CD4-positive, alpha-beta T cell treated with Interleukin-17A for 1 hour (primary cell): ENCODE measurements around the gene ZNG1F.
"Not testable (repeated sequence)": the region's sequence is repeated elsewhere in the genome, so short reads cannot be mapped to it uniquely, and the experiment has no call there.

Experiments
- DNase-seq: peaks from one replicate; pipeline ENCODE4 v3.0.0-alpha.2; 2020

Gene ZNG1F

DNA sequence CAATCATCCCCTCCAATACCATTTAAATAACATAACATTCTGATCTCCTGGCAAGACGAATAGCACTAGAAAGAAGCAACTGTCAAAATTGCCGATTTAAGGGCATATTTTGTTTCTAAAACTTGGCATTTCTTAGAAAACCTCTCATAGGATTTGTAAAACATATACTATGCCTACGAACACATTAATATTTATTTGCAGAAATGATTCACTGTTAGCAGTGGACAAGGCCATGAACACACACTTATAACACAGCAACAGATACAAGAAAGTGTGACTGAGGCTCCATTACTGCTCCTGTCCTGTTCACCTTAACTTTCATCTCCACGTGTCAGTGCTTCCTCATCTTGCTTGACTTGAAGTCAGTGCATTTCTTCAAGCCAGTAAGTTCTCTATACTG lies 106.8 kb downstream of the ZNG1F start:
- DNase-seq, result not testable (repeated sequence)
